HepG2 (cell line): ENCODE results near the gene PSKH1. TPM values are rescaled to one million over a fixed set of nuclear protein-coding genes. Genes with fewer than 3 reads are reported as not detected.

ENCODE experiments used
- ATAC-seq: fragments of 200-7000 bp; cut with Tn5 transposase; 3 replicates; pipeline ENCODE4 v1.9.1; 2020; ENCODE audit warnings: mild to moderate bottlenecking, moderate library complexity
- BruUV-seq: library from RNA; stranded (reverse); fragments of 400-500 nt; replicated peaks from 2 replicates; lab custom pipeline; 2021; lab: Mats Ljungman, UMichigan
- CTCF ChIA-PET: fragments of 300-600 bp; formaldehyde crosslinking; extraction: SDS; loops from one replicate; lab custom pipeline; 2021; ENCODE audit warnings: low total read pairs, inconsistent platforms, low intra/inter-chr PET ratio; lab: Yijun Ruan, JAX
- POLR2A ChIA-PET: fragments of 350-600 bp; sonication (Branson Sonifier 250); formaldehyde crosslinking; loops from one replicate; lab custom pipeline; 2020; ENCODE audit warnings: antibody characterized with exemption, inconsistent platforms; lab: Yijun Ruan, JAX
- DNase-seq: peaks from one replicate; pipeline ENCODE4 v3.0.0-alpha.2; 2015; ENCODE audit warnings: low spot score
- FAIRE-seq: peaks from 3 replicates; lab custom pipeline; 2011; peaks lifted over from hg19 to GRCh38; lab: Jason Lieb, UNC
- H2AFZ ChIP-seq: one replicate; pipeline ENCODE4 v1.6.1; 2011; ENCODE audit warnings: low read length, inconsistent platforms
- H3K27ac ChIP-seq: fragments of 300-600 bp; 3 replicates; pipeline ENCODE4 v1.8.0; 2011; ENCODE audit warnings: mixed run types, mild to moderate bottlenecking, mixed read lengths, low read length, inconsistent platforms; ENCODE audit not compliant: insufficient read depth; ENCODE audit errors: extremely low read length
- H3K27me3 ChIP-seq, 2 experiments: fragments of 200-600 bp in 1 of 2; 2 replicates in 1 of 2; 3 replicates in 1 of 2; pipeline versions ENCODE4 v1.6.0 to v1.8.0; 2011; ENCODE audit warnings: low read length in 2 of 2, mild to moderate bottlenecking in 2 of 2, moderate library complexity in 2 of 2, inconsistent platforms in 1 of 2; ENCODE audit not compliant: insufficient read depth in 2 of 2, control insufficient read depth in 1 of 2
- H3K36me3 ChIP-seq, 2 experiments: fragments of 200-600 bp in 1 of 2; replicated peaks in 1 of 2; 2 replicates in 1 of 2; 3 replicates in 1 of 2; pipeline versions ENCODE4 v1.5.1 to v1.8.0; 2011; ENCODE audit warnings: low read length in 2 of 2, inconsistent platforms in 1 of 2; ENCODE audit not compliant: insufficient read depth in 2 of 2, control insufficient read depth in 1 of 2
- H3K4me1 ChIP-seq: 2 replicates; pipeline ENCODE4 v1.5.1; 2012; ENCODE audit warnings: low read length, inconsistent platforms; ENCODE audit not compliant: insufficient read depth
- H3K4me2 ChIP-seq: 2 replicates; pipeline ENCODE4 v1.6.0; 2011; ENCODE audit warnings: low read depth, low read length, inconsistent platforms
- H3K4me3 ChIP-seq, 3 experiments: fragments of 200-600 bp in 1 of 3; sonication (generic), shearing (Covaris generic) in 1 of 3; replicated peaks in 1 of 3; 2 replicates each; pipeline ENCODE4 v1.5.1; 2011 to 2016; ENCODE audit warnings: low read length in 3 of 3, inconsistent platforms in 2 of 3, low read depth in 2 of 3, mild to moderate bottlenecking in 2 of 3, control low read depth in 1 of 3, mixed read lengths in 1 of 3; ENCODE audit not compliant: insufficient read depth in 1 of 3
- H3K79me2 ChIP-seq: one replicate; pipeline ENCODE4 v1.6.1; 2011; ENCODE audit warnings: low read length, inconsistent platforms; ENCODE audit not compliant: insufficient read depth
- H3K9ac ChIP-seq: 2 replicates; pipeline ENCODE4 v1.6.0; 2011; ENCODE audit warnings: mild to moderate bottlenecking, low read depth, low read length, inconsistent platforms; ENCODE audit not compliant: insufficient read depth
- H3K9me3 ChIP-seq: 2 replicates; pipeline ENCODE4 v1.5.1; 2012; ENCODE audit warnings: mild to moderate bottlenecking, low read length
- H4K20me1 ChIP-seq: 2 replicates; pipeline ENCODE4 v1.6.0; 2011; ENCODE audit warnings: inconsistent platforms, mild to moderate bottlenecking, low read length, moderate library complexity; ENCODE audit not compliant: insufficient read depth
- AGO2 ChIP-seq: fragments of 200-400 bp; formaldehyde crosslinking; optimal IDR thresholded peaks from 2 replicates; pipeline ENCODE3; 2017; ENCODE audit warnings: mild to moderate bottlenecking, low read depth, low read length, moderate library complexity
- CHD4 ChIP-seq: fragments of 200-600 bp; sonication (generic); IDR thresholded peaks from 2 replicates; pipeline ENCODE4 v1.7.0; 2017; ENCODE audit warnings: mild to moderate bottlenecking, low read length, borderline replicate concordance
- GABPB1 ChIP-seq: IDR thresholded peaks from 2 replicates; pipeline ENCODE4 v1.6.1; 2016; ENCODE audit warnings: mild to moderate bottlenecking, missing genetic modification reagents, moderate library complexity, missing compliant biosample characterization
- MXD1 ChIP-seq: sonication (generic); formaldehyde crosslinking; IDR thresholded peaks from 2 replicates; pipeline ENCODE4 v1.4.0; 2020; ENCODE audit warnings: mild to moderate bottlenecking, missing genetic modification reagents
- MXD3 ChIP-seq: IDR thresholded peaks from 2 replicates; pipeline ENCODE4 v1.6.1; 2016; ENCODE audit warnings: mild to moderate bottlenecking, missing biosample characterization, missing genetic modification reagents
- NFE2L2 ChIP-seq: fragments of 150-350 bp; IDR thresholded peaks from 2 replicates; pipeline ENCODE4 v1.6.1; 2014; ENCODE audit warnings: low read length
- NFKB2 ChIP-seq: sonication (generic); formaldehyde crosslinking; IDR thresholded peaks from 2 replicates; pipeline ENCODE4 v1.4.0; 2020; ENCODE audit warnings: missing genetic modification reagents, borderline replicate concordance
- NKX3-1 ChIP-seq: sonication (generic); formaldehyde crosslinking; IDR thresholded peaks from 2 replicates; pipeline ENCODE4 v1.5.0; 2020; ENCODE audit warnings: missing genetic modification reagents
- NR2C2 ChIP-seq: sonication (generic); formaldehyde crosslinking; IDR thresholded peaks from 2 replicates; pipeline ENCODE4 v1.4.0; 2020; ENCODE audit warnings: missing genetic modification reagents, mild to moderate bottlenecking, moderate library complexity, borderline replicate concordance
- POLR2AphosphoS5 ChIP-seq: IDR thresholded peaks from 2 replicates; pipeline ENCODE4 v1.6.1; 2012; ENCODE audit warnings: low read depth, low read length
- RBFOX2 ChIP-seq: fragments of 200-400 bp; formaldehyde crosslinking; IDR thresholded peaks from 2 replicates; pipeline ENCODE4 v1.6.1; 2017; ENCODE audit warnings: low read depth, mild to moderate bottlenecking, low read length
- SSRP1 ChIP-seq: IDR thresholded peaks from 2 replicates; pipeline ENCODE4 v1.6.1; 2016; ENCODE audit warnings: control low read depth
- ZNF160 ChIP-seq: sonication (generic); formaldehyde crosslinking; IDR thresholded peaks from 2 replicates; pipeline ENCODE4 v1.8.0; 2022; ENCODE audit warnings: mild to moderate bottlenecking, inconsistent platforms, missing genetic modification reagents
- ZNF776 ChIP-seq: sonication (generic); formaldehyde crosslinking; IDR thresholded peaks from 2 replicates; pipeline ENCODE4 v1.4.0; 2020; ENCODE audit warnings: mild to moderate bottlenecking, missing genetic modification reagents
- ZNF800 ChIP-seq: sonication (generic); formaldehyde crosslinking; IDR thresholded peaks from 2 replicates; pipeline ENCODE4 v1.4.0; 2020; ENCODE audit warnings: missing genetic modification reagents
- WGBS: methylation state at CpG from one replicate; pipeline ENCODE4 v1.1.6; 2017; ENCODE audit warnings: low lambda C conversion rate; 5-methylcytosine and 5-hydroxymethylcytosine counted together
- in situ Hi-C: cut with HindIII; loops from 2 replicates; pipeline ENCODE4 v1.10.0; 2017; ENCODE audit warnings: low pct_unique_long_range_greater_than_20kb; ENCODE audit not compliant: extremely low pct_ligation_motif_present
- intact Hi-C: fragments of 100-400 bp; cut with micrococcal nuclease; formaldehyde crosslinking; loops from one replicate; pipeline ENCODE4 v1.10.0; 2022; ENCODE audit not compliant: unreplicated experiment
- polyA plus RNA-seq, 8 experiments: library from polyadenylated mRNA; depleted of rRNA in 3 of 8; stranded (reverse) in 7 of 8; unstranded in 1 of 8; fragments of >200 nt; fragmentation: Illumina TruSeq in 4 of 8; extraction: Trizol in 4 of 8; gene quantifications; 2 replicates each; pipeline versions ENCODE4 v1.2.1 to v1.2.3, GENCODE V29; 2011 to 2016; ENCODE audit warnings: low read depth in 4 of 8, missing spikeins in 1 of 8, mixed read lengths in 1 of 8; ENCODE audit not compliant: insufficient read depth in 1 of 8
- total RNA-seq, 5 experiments: library from RNA; depleted of rRNA; stranded (reverse); fragments of >200 nt; fragmentation: Illumina TruSeq; extraction: Trizol; gene quantifications; 2 replicates each; pipeline ENCODE4 v1.2.3, GENCODE V29; 2016; ENCODE audit warnings: low read depth in 1 of 5
- TF ChIP-seq, protein P1 (sequence below): sonication (generic); formaldehyde crosslinking; IDR thresholded peaks from 2 replicates; pipeline ENCODE4 v1.5.0; 2020; ENCODE audit warnings: missing genetic modification reagents

The PSKH1 gene
- total and polyA plus RNA-seq, 2 of the 13 experiments (the other 11 are each of a cell fraction or from before 2014, with no cell fraction given) = 8.4 to 19.1 TPM

DNA sequence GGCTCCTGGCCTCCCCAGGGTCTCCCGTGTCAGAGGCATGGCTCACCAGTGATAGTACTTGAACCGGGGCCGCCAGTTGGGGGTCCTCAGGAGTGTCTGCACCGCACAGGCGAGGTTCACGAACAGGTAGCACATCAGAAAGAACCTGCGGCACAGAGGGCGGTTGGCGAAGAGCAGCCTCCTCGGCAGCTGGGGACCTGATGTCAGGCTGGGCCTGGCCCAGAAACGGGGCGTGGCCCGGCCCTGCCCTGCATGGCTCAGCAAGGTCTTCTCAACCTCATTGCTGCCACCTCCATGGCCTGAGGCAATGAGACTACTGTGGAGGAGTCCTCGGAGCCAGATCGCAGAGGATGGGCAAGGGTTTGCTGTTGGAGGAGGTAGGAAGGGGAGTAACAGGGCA lies 55.0 kb downstream of the PSKH1 start:
- no peak overlapping the region for H3K9ac ChIP-seq
- TF ChIP-seq ZNF776 (CRISPR knock-in tag) = 0 out of 2 replicates have a peak, but pooled peaks have one; percentile 11
- peak; percentile 36; the same call in 1 of the 2 replicates for TF ChIP-seq RBFOX2
- TF ChIP-seq ZNF160 (CRISPR knock-in tag) = no peak
- no peak for TF ChIP-seq MXD3 (CRISPR knock-in tag)
- 0 out of 2 replicates have a peak, but pooled peaks have one; percentile 16 for TF ChIP-seq NFKB2 (CRISPR knock-in tag)
- peak; percentile 24 for TF ChIP-seq POLR2AphosphoS5
- TF ChIP-seq MXD1 (CRISPR knock-in tag) = 0 out of 2 replicates have a peak, but pooled peaks have one; percentile 9
- no peak overlapping the region for H3K4me3 ChIP-seq
- no peak for FAIRE-seq
- peaks cover 1% of the 10 kb centered on the region; the same call in 1 of the 2 replicates for H4K20me1 ChIP-seq
- ATAC-seq = no peak
- intact Hi-C loops (no loop called here), in situ Hi-C loops (no loop called here)
- no peaks in the 10 kb centered on the region for H3K9me3 ChIP-seq
- no peak overlapping the region for H3K4me2 ChIP-seq
- H3K36me3 ChIP-seq = peaks cover 60 to 80% of the 10 kb centered on the region in 2 experiments
- no TSS peak for BruUV-seq
- H3K27me3 ChIP-seq = no peaks in the 10 kb centered on the region
- POLR2A ChIA-PET = interaction anchor here (13.6 kb wide), 1 partner anchor 16 kb away, joined by 226 read pairs; the partner anchor contains the start of gene SLC12A4
- WGBS = 97% methylated on average over 14 of the region's 15 CpGs
- H3K79me2 ChIP-seq = no peaks in the 10 kb centered on the region
- H3K27ac ChIP-seq = no peak overlapping the region
- CTCF ChIA-PET = no interaction called here
- H3K4me1 ChIP-seq = peaks cover 31% of the 10 kb centered on the region
- no peak overlapping the region for H2AFZ ChIP-seq
- DNase-seq = no peak

DNA sequence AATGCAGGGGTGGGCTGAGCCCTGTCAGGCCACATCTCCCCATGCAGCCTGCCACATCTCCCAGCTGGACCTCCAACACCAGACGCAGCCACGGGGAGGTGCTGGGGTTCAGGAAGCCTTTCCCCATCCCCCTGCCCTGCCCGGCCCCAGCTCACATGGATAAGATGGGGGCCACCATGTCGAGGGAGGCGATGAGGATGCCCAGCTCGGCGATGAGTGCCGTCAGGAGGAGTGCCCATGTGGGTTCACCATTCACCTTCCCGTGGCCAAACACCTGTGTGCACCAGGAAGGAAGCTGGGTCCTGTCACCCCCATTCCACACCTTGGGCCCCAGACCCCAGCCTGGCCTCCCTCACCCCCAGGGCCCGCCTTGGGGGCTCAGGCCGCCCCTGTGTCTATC lies 56.6 kb downstream of the PSKH1 start:
- Histone ChIP-seq H4K20me1 (no peaks in the 10 kb centered on the region; the same call in 1 of the 2 replicates), H2AFZ (no peak overlapping the region), H3K27ac (no peak overlapping the region), H3K9me3 (no peaks in the 10 kb centered on the region), H3K4me2 (no peak overlapping the region), H3K79me2 (no peaks in the 10 kb centered on the region), H3K27me3 (no peaks in the 10 kb centered on the region), H3K4me1 (peaks cover 21% of the 10 kb centered on the region), H3K9ac (no peak overlapping the region), H3K4me3 (no peak overlapping the region), H3K36me3 (peaks cover 69 to 91% of the 10 kb centered on the region in 2 experiments)
- 100% methylated on average over 5 of the region's 11 CpGs for WGBS
- intact Hi-C loops = no loop called here
- in situ Hi-C loops = no loop called here
- no TSS peak for BruUV-seq
- FAIRE-seq (no peak), ATAC-seq (no peak), DNase-seq (no peak)
- ChIA-PET POLR2A (interaction anchor here (13.6 kb wide), 1 partner anchor 14 kb away, joined by 226 read pairs; the partner anchor contains the start of gene SLC12A4), CTCF (no interaction called here)
- TF ChIP-seq NFKB2 (CRISPR knock-in tag) (no peak), NR2C2 (CRISPR knock-in tag) (no peak), GABPB1 (CRISPR knock-in tag) (no peak), NFE2L2 (no peak), AGO2 (peak; percentile 87), NKX3-1 (no peak), SSRP1 (no peak), CHD4 (no peak), ZNF800 (CRISPR knock-in tag) (no peak)
- TF ChIP-seq, protein P1, sequence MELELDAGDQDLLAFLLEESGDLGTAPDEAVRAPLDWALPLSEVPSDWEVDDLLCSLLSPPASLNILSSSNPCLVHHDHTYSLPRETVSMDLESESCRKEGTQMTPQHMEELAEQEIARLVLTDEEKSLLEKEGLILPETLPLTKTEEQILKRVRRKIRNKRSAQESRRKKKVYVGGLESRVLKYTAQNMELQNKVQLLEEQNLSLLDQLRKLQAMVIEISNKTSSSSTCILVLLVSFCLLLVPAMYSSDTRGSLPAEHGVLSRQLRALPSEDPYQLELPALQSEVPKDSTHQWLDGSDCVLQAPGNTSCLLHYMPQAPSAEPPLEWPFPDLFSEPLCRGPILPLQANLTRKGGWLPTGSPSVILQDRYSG (CRISPR knock-in tag) = no peak
